IMR-90 (cell line): ENCODE data around the gene CHRNG. TPM values are rescaled to one million over a fixed set of nuclear protein-coding genes. Genes with fewer than 3 reads are reported as not detected.

Experiments used
- ATAC-seq: fragments of 200-7000 bp; cut with Tn5 transposase; 2 replicates; pipeline ENCODE4 v1.9.1; 2020; ENCODE audit warnings: low read depth, mild to moderate bottlenecking, moderate library complexity
- BruUV-seq: library from RNA; stranded (reverse); fragments of 400-500 nt; replicated peaks from 2 replicates; lab custom pipeline; 2021; lab: Mats Ljungman, UMichigan
- CTCF ChIA-PET: fragments of 300-600 bp; formaldehyde crosslinking; extraction: SDS; loops from one replicate; lab custom pipeline; 2021; ENCODE audit warnings: antibody characterized with exemption; lab: Yijun Ruan, JAX
- POLR2A ChIA-PET: fragments of 300-600 bp; sonication (Branson Sonifier 250); formaldehyde crosslinking; loops from one replicate; lab custom pipeline; 2022; ENCODE audit warnings: antibody characterized with exemption; ENCODE audit not compliant: unreplicated experiment; lab: Charles Lee
- DNase-seq: peaks from one replicate; pipeline ENCODE4 v3.0.0; 2013
- H2AFZ ChIP-seq: replicated peaks from 2 replicates; pipeline ENCODE3; 2013; ENCODE audit warnings: low read length, mild to moderate bottlenecking; ENCODE audit not compliant: poor library complexity
- H2AK5ac ChIP-seq: 2 replicates; pipeline ENCODE4 v1.6.1; 2013; ENCODE audit warnings: low read depth, low read length, inconsistent platforms
- H2AK9ac ChIP-seq: replicated peaks from 2 replicates; pipeline ENCODE3; 2013; ENCODE audit warnings: mild to moderate bottlenecking, low read depth, low read length, moderate library complexity; ENCODE audit not compliant: poor library complexity
- H2BK120ac ChIP-seq: 2 replicates; pipeline ENCODE4 v1.6.1; 2013; ENCODE audit warnings: low read depth, low read length, inconsistent platforms
- H2BK15ac ChIP-seq: 3 replicates; pipeline ENCODE4 v1.6.1; 2013; ENCODE audit warnings: low read depth, low read length, inconsistent platforms
- H2BK20ac ChIP-seq: 2 replicates; pipeline ENCODE4 v1.6.1; 2013; ENCODE audit warnings: low read depth, mild to moderate bottlenecking, inconsistent platforms, low read length, moderate library complexity
- H2BK5ac ChIP-seq: 2 replicates; pipeline ENCODE4 v1.6.1; 2013; ENCODE audit warnings: mild to moderate bottlenecking, low read depth, low read length, inconsistent platforms; ENCODE audit not compliant: poor library complexity, severe bottlenecking
- H3K14ac ChIP-seq: replicated peaks from 2 replicates; pipeline ENCODE4 v1.6.1; 2013; ENCODE audit warnings: low read depth, low read length, inconsistent platforms
- H3K18ac ChIP-seq: 2 replicates; pipeline ENCODE4 v1.6.1; 2013; ENCODE audit warnings: low read depth, low read length, control low read depth
- H3K23ac ChIP-seq: 2 replicates; pipeline ENCODE4 v1.6.1; 2013; ENCODE audit warnings: low read depth, low read length, inconsistent platforms
- H3K27ac ChIP-seq: 2 replicates; pipeline ENCODE4 v1.5.1; 2013; ENCODE audit warnings: mild to moderate bottlenecking, control low read depth, low read length; ENCODE audit not compliant: insufficient read depth
- H3K27me3 ChIP-seq: 2 replicates; pipeline ENCODE4 v1.6.1; 2013; ENCODE audit warnings: low read length; ENCODE audit not compliant: control insufficient read depth, insufficient read depth
- H3K36me3 ChIP-seq: 2 replicates; pipeline ENCODE4 v1.6.1; 2013; ENCODE audit warnings: low read length, mixed read lengths; ENCODE audit not compliant: control insufficient read depth, insufficient read depth
- H3K4ac ChIP-seq: 2 replicates; pipeline ENCODE4 v1.6.1; 2013; ENCODE audit warnings: low read depth, low read length, inconsistent platforms
- H3K4me1 ChIP-seq: 2 replicates; pipeline ENCODE4 v1.6.1; 2013; ENCODE audit warnings: low read length, mixed read lengths; ENCODE audit not compliant: control insufficient read depth, insufficient read depth
- H3K4me2 ChIP-seq: 2 replicates; pipeline ENCODE4 v1.6.1; 2013; ENCODE audit warnings: low read depth, mild to moderate bottlenecking, control low read depth, low read length, moderate library complexity
- H3K4me3 ChIP-seq: 2 replicates; pipeline ENCODE4 v1.5.1; 2013; ENCODE audit warnings: low read depth, mild to moderate bottlenecking, control low read depth, low read length, moderate library complexity; ENCODE audit not compliant: insufficient read depth
- H3K56ac ChIP-seq: 2 replicates; pipeline ENCODE4 v1.6.1; 2013; ENCODE audit warnings: low read length, inconsistent platforms; ENCODE audit not compliant: insufficient read depth; ENCODE audit errors: extremely low read depth
- H3K79me1 ChIP-seq, 2 experiments: 2 replicates each; pipeline ENCODE4 v1.6.1; 2013; ENCODE audit warnings: low read length in 2 of 2, inconsistent platforms in 1 of 2, low read depth in 1 of 2
- H3K9ac ChIP-seq: 2 replicates; pipeline ENCODE4 v1.6.1; 2013; ENCODE audit warnings: low read depth, low read length, control low read depth
- H3K9me1 ChIP-seq: 2 replicates; pipeline ENCODE4 v1.6.1; 2013; ENCODE audit warnings: low read length, inconsistent platforms; ENCODE audit not compliant: insufficient read depth
- H3K9me3 ChIP-seq: 2 replicates; pipeline ENCODE4 v1.6.1; 2013; ENCODE audit warnings: low read length; ENCODE audit not compliant: control insufficient read depth, insufficient read depth
- H4K20me1 ChIP-seq: 2 replicates; pipeline ENCODE4 v1.6.1; 2013; ENCODE audit warnings: low read length, inconsistent platforms; ENCODE audit not compliant: insufficient read depth
- H4K5ac ChIP-seq: 2 replicates; pipeline ENCODE4 v1.6.1; 2013; ENCODE audit warnings: mild to moderate bottlenecking, low read depth, low read length, control low read depth
- H4K8ac ChIP-seq, 2 experiments: 2 replicates each; pipeline ENCODE4 v1.6.1; 2013; ENCODE audit warnings: low read depth in 2 of 2, low read length in 2 of 2, control low read depth in 1 of 2, inconsistent platforms in 1 of 2
- H4K91ac ChIP-seq: 2 replicates; pipeline ENCODE4 v1.6.1; 2013; ENCODE audit warnings: low read depth, low read length, inconsistent platforms; ENCODE audit not compliant: insufficient read depth
- RAD21 ChIP-seq: IDR thresholded peaks from 2 replicates; pipeline ENCODE4 v1.6.1; 2012; ENCODE audit warnings: low read length, improper control_type of control experiment
- USF2 ChIP-seq: fragments of 150-350 bp; IDR thresholded peaks from 2 replicates; pipeline ENCODE4 v1.6.1; 2017; ENCODE audit warnings: mild to moderate bottlenecking, antibody characterized with exemption, low read length, low read depth
- WGBS, 2 experiments: methylation state at CpG; one replicate each; pipeline versions ENCODE4 v1.1.5 to v1.1.7; 2013; ENCODE audit warnings: missing lambda C conversion rate in 2 of 2; ENCODE audit not compliant: insufficient read length in 1 of 2; ENCODE audit errors: extremely low coverage in 2 of 2; 5-methylcytosine and 5-hydroxymethylcytosine counted together
- dilution Hi-C: fragments of 300-500 bp; cut with HindIII; formaldehyde crosslinking; loops from one replicate; pipeline ENCODE4 v1.14.3; 2018; ENCODE audit warnings: low sequenced_read_pairs; ENCODE audit not compliant: unreplicated experiment
- in situ Hi-C: fragments of 300-500 bp; cut with MboI; formaldehyde crosslinking; loops from 3 replicates; pipeline ENCODE4 v1.14.3; 2019; ENCODE audit warnings: low sequenced_read_pairs, inconsistent platforms, mixed read lengths
- intact Hi-C: fragments of 100-400 bp; cut with micrococcal nuclease; formaldehyde crosslinking; loops from 2 replicates; pipeline ENCODE4 v1.10.0; 2022
- polyA plus RNA-seq, 3 experiments: library from polyadenylated mRNA; depleted of rRNA; stranded (reverse); fragments of >200 nt; gene quantifications; 2 replicates each; pipeline ENCODE4 v1.2.3, GENCODE V29; 2012; ENCODE audit warnings: low replicate concordance in 1 of 3
- total RNA-seq: library from RNA; depleted of rRNA; stranded (reverse); fragments of >200 nt; gene quantifications from 2 replicates; pipeline ENCODE4 v1.2.3, GENCODE V29; 2012

Gene CHRNG
- total and polyA plus RNA-seq, 2 of the 4 experiments (the other 2 are of a cell fraction) = not detected

GRCh38 chr2:232526372-232526941 lies 13.0 kb upstream of the CHRNG start:
- Histone ChIP-seq H2BK5ac (no peak overlapping the region), H3K9me3 (no peaks in the 10 kb centered on the region), H4K91ac (no peak overlapping the region), H3K9ac (no peak overlapping the region), H2BK120ac (no peak overlapping the region), H2AK5ac (no peak overlapping the region), H3K79me1 (no peaks in the 10 kb centered on the region), H3K18ac (no peak overlapping the region), H3K27me3 (peaks cover 57% of the 10 kb centered on the region), H4K20me1 (no peaks in the 10 kb centered on the region), H3K4me2 (no peak overlapping the region), H3K4me3 (no peak overlapping the region), H2BK20ac (no peak overlapping the region), H3K23ac (no peak overlapping the region), H3K4ac (no peak overlapping the region), H2AFZ (no peak overlapping the region), H3K9me1 (no peaks in the 10 kb centered on the region), H3K4me1 (no peaks in the 10 kb centered on the region), H3K36me3 (no peaks in the 10 kb centered on the region), H4K5ac (no peak overlapping the region), H2AK9ac (no peak overlapping the region), H3K14ac (no peak overlapping the region), H2BK15ac (no peak overlapping the region), H3K56ac (no peak overlapping the region), H3K27ac (no peak overlapping the region), H4K8ac (no peak overlapping the region)
- intact Hi-C loops = no loop called here
- no peak for ATAC-seq
- no TSS peak for BruUV-seq
- WGBS, 2 experiments = 36% methylated on average over 5 of the region's 13 CpGs; no CpG with 5 or more reads in 1 of the 2 experiments
- ChIA-PET CTCF (no interaction called here), POLR2A (no interaction called here)
- dilution Hi-C loops = no loop called here
- no peak for DNase-seq
- in situ Hi-C loops = no loop called here
- TF ChIP-seq USF2 (no peak), RAD21 (no peak)
